OCI-LY7 (cell line): ENCODE data around the gene LAX1. TPM values are rescaled to one million over a fixed set of nuclear protein-coding genes. Genes with fewer than 3 reads are reported as not detected.

Experiments
- BruUV-seq: library from RNA; stranded (reverse); fragments of 400-500 nt; replicated peaks from 2 replicates; lab custom pipeline; 2021; lab: Mats Ljungman, UMichigan
- CTCF ChIA-PET: fragments of 300-600 bp; sonication (Branson Sonifier 250); formaldehyde crosslinking; loops from one replicate; lab custom pipeline; 2022; ENCODE audit warnings: antibody characterized with exemption; ENCODE audit not compliant: unreplicated experiment; lab: Charles Lee
- POLR2A ChIA-PET: fragments of 300-600 bp; sonication (Branson Sonifier 250); formaldehyde crosslinking; loops from one replicate; lab custom pipeline; 2022; ENCODE audit warnings: antibody characterized with exemption; lab: Charles Lee
- DNase-seq: peaks from one replicate; pipeline ENCODE4 v3.0.0-alpha.2; 2015; ENCODE audit warnings: low spot score
- H2AFZ ChIP-seq: fragments of 200-600 bp; sonication (generic), shearing (Covaris generic); 2 replicates; pipeline ENCODE4 v1.6.1; 2014; ENCODE audit warnings: mild to moderate bottlenecking, antibody characterized with exemption, low read length, moderate library complexity
- H3K27ac ChIP-seq: fragments of 200-600 bp; sonication (generic); 2 replicates; pipeline ENCODE4 v1.5.1; 2014; ENCODE audit warnings: mixed run types, low read depth, mild to moderate bottlenecking, moderate library complexity, low read length, inconsistent platforms; ENCODE audit not compliant: poor library complexity, severe bottlenecking
- H3K36me3 ChIP-seq: fragments of 200-600 bp; sonication (generic); 2 replicates; pipeline ENCODE4 v1.6.1; 2014; ENCODE audit warnings: mild to moderate bottlenecking, antibody characterized with exemption, low read length, moderate library complexity, mixed read lengths; ENCODE audit not compliant: insufficient read depth
- H3K4me1 ChIP-seq: fragments of 200-600 bp; sonication (generic); 2 replicates; pipeline ENCODE4 v1.5.1; 2014; ENCODE audit warnings: mild to moderate bottlenecking, low read length; ENCODE audit not compliant: insufficient read depth, poor library complexity, severe bottlenecking
- H3K4me2 ChIP-seq: fragments of 200-600 bp; sonication (generic); 2 replicates; pipeline ENCODE4 v1.6.1; 2014; ENCODE audit warnings: mild to moderate bottlenecking, low read length
- H3K4me3 ChIP-seq: fragments of 200-600 bp; sonication (generic); 2 replicates; pipeline ENCODE4 v1.5.1; 2014; ENCODE audit warnings: mild to moderate bottlenecking, low read depth, low read length; ENCODE audit not compliant: poor library complexity, severe bottlenecking
- H3K79me2 ChIP-seq: fragments of 200-600 bp; sonication (generic); 2 replicates; pipeline ENCODE4 v1.6.1; 2016; ENCODE audit warnings: low read depth, mild to moderate bottlenecking, low read length, moderate library complexity, mixed read lengths; ENCODE audit not compliant: insufficient read depth
- H3K9me2 ChIP-seq: fragments of 200-600 bp; sonication (generic); 2 replicates; pipeline ENCODE4 v1.6.1; 2016; ENCODE audit warnings: mild to moderate bottlenecking, low read length, mixed read lengths; ENCODE audit not compliant: insufficient read depth
- H3K9me3 ChIP-seq: fragments of 200-600 bp; sonication (generic); 2 replicates; pipeline ENCODE4 v1.6.1; 2014; ENCODE audit warnings: mild to moderate bottlenecking, mixed run types, low read length, mixed read lengths
- H4K20me1 ChIP-seq: fragments of 200-600 bp; sonication (generic); 2 replicates; pipeline ENCODE4 v1.6.1; 2014; ENCODE audit warnings: mild to moderate bottlenecking, antibody characterized with exemption, low read length, moderate library complexity, mixed read lengths; ENCODE audit not compliant: insufficient read depth
- EZH2phosphoT487 ChIP-seq: fragments of 200-600 bp; sonication (generic); IDR thresholded peaks from 2 replicates; pipeline ENCODE4 v1.6.1; 2018; ENCODE audit warnings: low read depth, borderline replicate concordance, mild to moderate bottlenecking, mixed run types, antibody characterized with exemption, low read length, moderate library complexity, mixed read lengths
- intact Hi-C: fragments of 100-400 bp; cut with micrococcal nuclease; formaldehyde crosslinking; loops from one replicate; pipeline ENCODE4 v1.10.0; 2022; ENCODE audit not compliant: unreplicated experiment
- total RNA-seq, 2 experiments: library from RNA; depleted of rRNA in 1 of 2; stranded (reverse); fragments of >200 nt in 1 of 2; shearing (Covaris generic) in 1 of 2; gene quantifications; 2 replicates each; pipeline ENCODE4 v1.2.3, GENCODE V29; 2014 to 2022
- TF ChIP-seq, protein P1 (sequence below): fragments of 200-600 bp; sonication (generic); conservative IDR thresholded peaks from 2 replicates; pipeline ENCODE4 v1.5.1; 2014; ENCODE audit warnings: mild to moderate bottlenecking, antibody characterized with exemption, low read length, moderate library complexity, mixed read lengths

LAX1 gene
- total RNA-seq, 2 experiments from 2014 or later = 20.3 to 63.8 TPM

GRCh38 chr1:203733009-203733863 lies 31.7 kb upstream of the LAX1 start:
- intact Hi-C loops = no loop called here
- Histone ChIP-seq H3K9me3 (no peaks in the 10 kb centered on the region), H3K36me3 (peaks cover 1% of the 10 kb centered on the region; the same call in 1 of the 2 replicates), H3K4me3 (no peak overlapping the region), H4K20me1 (no peaks in the 10 kb centered on the region), H3K79me2 (no peaks in the 10 kb centered on the region), H3K4me2 (no peak overlapping the region), H2AFZ (no peak overlapping the region), H3K4me1 (peaks cover 5% of the 10 kb centered on the region), H3K9me2 (no peaks in the 10 kb centered on the region), H3K27ac (no peak overlapping the region)
- TF ChIP-seq, protein P1, sequence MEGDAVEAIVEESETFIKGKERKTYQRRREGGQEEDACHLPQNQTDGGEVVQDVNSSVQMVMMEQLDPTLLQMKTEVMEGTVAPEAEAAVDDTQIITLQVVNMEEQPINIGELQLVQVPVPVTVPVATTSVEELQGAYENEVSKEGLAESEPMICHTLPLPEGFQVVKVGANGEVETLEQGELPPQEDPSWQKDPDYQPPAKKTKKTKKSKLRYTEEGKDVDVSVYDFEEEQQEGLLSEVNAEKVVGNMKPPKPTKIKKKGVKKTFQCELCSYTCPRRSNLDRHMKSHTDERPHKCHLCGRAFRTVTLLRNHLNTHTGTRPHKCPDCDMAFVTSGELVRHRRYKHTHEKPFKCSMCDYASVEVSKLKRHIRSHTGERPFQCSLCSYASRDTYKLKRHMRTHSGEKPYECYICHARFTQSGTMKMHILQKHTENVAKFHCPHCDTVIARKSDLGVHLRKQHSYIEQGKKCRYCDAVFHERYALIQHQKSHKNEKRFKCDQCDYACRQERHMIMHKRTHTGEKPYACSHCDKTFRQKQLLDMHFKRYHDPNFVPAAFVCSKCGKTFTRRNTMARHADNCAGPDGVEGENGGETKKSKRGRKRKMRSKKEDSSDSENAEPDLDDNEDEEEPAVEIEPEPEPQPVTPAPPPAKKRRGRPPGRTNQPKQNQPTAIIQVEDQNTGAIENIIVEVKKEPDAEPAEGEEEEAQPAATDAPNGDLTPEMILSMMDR = no peak
- TF ChIP-seq EZH2phosphoT487 = no peak
- ChIA-PET POLR2A (interaction anchor here (0.7 to 5.5 kb wide), 2 partner anchors 9 to 67 kb away, joined by 4 to 29 read pairs; no protein-coding TSS in a partner anchor), CTCF (no interaction called here)
- DNase-seq = no peak
- no TSS peak for BruUV-seq

DNA sequence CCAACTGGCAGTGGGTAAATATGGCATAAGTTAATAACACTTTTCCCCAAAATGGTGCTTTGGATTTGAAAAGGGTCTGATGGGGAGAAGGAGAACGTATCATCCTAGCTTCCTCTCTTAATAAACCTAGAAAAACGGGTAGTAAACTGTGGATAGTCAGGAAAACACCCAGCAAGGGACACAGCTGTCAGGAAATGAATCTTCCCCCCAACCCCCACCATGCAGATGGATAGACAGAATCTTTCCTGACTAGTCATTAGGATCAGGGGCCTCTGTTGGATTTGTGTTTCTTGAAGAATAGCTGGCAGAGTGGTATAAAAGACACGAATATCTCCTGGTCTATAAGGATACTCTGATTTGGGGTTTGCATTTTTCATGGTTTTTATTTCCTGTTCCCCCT lies 22.5 kb upstream of the LAX1 start:
- no peak for TF ChIP-seq EZH2phosphoT487
- TF ChIP-seq, protein P1 = no peak
- TSS peak; percentile 93 for BruUV-seq
- Histone ChIP-seq H3K4me2 (peak overlapping the region; percentile 67), H3K27ac (peak overlapping the region; percentile 83), H3K9me3 (no peaks in the 10 kb centered on the region), H3K4me3 (peak overlapping the region; percentile 14), H3K4me1 (peaks cover 65% of the 10 kb centered on the region), H4K20me1 (no peaks in the 10 kb centered on the region), H3K79me2 (no peaks in the 10 kb centered on the region), H3K9me2 (no peaks in the 10 kb centered on the region), H2AFZ (no peak overlapping the region; the same call in 1 of the 2 replicates), H3K36me3 (peaks cover 4% of the 10 kb centered on the region; the same call in 1 of the 2 replicates)
- DNase-seq = no peak
- POLR2A ChIA-PET = interaction anchor here (0.9 to 6.9 kb wide), 7 partner anchors 11 to 76 kb away, joined by 3 to 70 read pairs (median 9); partner anchors contain the start of gene LAX1
- CTCF ChIA-PET = interaction anchor here (1.3 to 1.4 kb wide), 2 partner anchors 10 to 23 kb away, joined by 4 to 7 read pairs; no protein-coding TSS in a partner anchor
- intact Hi-C loops = loop anchor here (2.0 kb wide), 1 partner anchor 76 kb away; no protein-coding TSS in a partner anchor
